OCI-LY7 (cell line): Measurements from ENCODE around the gene CEP152. TPM values are rescaled to one million over a fixed set of nuclear protein-coding genes. Genes with fewer than 3 reads are reported as not detected.

Experiments
- BruUV-seq: library from RNA; stranded (reverse); fragments of 400-500 nt; replicated peaks from 2 replicates; lab custom pipeline; 2021; lab: Mats Ljungman, UMichigan
- CTCF ChIA-PET: fragments of 300-600 bp; sonication (Branson Sonifier 250); formaldehyde crosslinking; loops from one replicate; lab custom pipeline; 2022; ENCODE audit warnings: antibody characterized with exemption; ENCODE audit not compliant: unreplicated experiment; lab: Charles Lee
- POLR2A ChIA-PET: fragments of 300-600 bp; sonication (Branson Sonifier 250); formaldehyde crosslinking; loops from one replicate; lab custom pipeline; 2022; ENCODE audit warnings: antibody characterized with exemption; lab: Charles Lee
- DNase-seq: peaks from one replicate; pipeline ENCODE4 v3.0.0-alpha.2; 2015; ENCODE audit warnings: low spot score
- H2AFZ ChIP-seq: fragments of 200-600 bp; sonication (generic), shearing (Covaris generic); 2 replicates; pipeline ENCODE4 v1.6.1; 2014; ENCODE audit warnings: mild to moderate bottlenecking, antibody characterized with exemption, low read length, moderate library complexity
- H3K27ac ChIP-seq: fragments of 200-600 bp; sonication (generic); 2 replicates; pipeline ENCODE4 v1.5.1; 2014; ENCODE audit warnings: mixed run types, low read depth, mild to moderate bottlenecking, moderate library complexity, low read length, inconsistent platforms; ENCODE audit not compliant: poor library complexity, severe bottlenecking
- H3K36me3 ChIP-seq: fragments of 200-600 bp; sonication (generic); 2 replicates; pipeline ENCODE4 v1.6.1; 2014; ENCODE audit warnings: mild to moderate bottlenecking, antibody characterized with exemption, low read length, moderate library complexity, mixed read lengths; ENCODE audit not compliant: insufficient read depth
- H3K4me1 ChIP-seq: fragments of 200-600 bp; sonication (generic); 2 replicates; pipeline ENCODE4 v1.5.1; 2014; ENCODE audit warnings: mild to moderate bottlenecking, low read length; ENCODE audit not compliant: insufficient read depth, poor library complexity, severe bottlenecking
- H3K4me2 ChIP-seq: fragments of 200-600 bp; sonication (generic); 2 replicates; pipeline ENCODE4 v1.6.1; 2014; ENCODE audit warnings: mild to moderate bottlenecking, low read length
- H3K4me3 ChIP-seq: fragments of 200-600 bp; sonication (generic); 2 replicates; pipeline ENCODE4 v1.5.1; 2014; ENCODE audit warnings: mild to moderate bottlenecking, low read depth, low read length; ENCODE audit not compliant: poor library complexity, severe bottlenecking
- H3K79me2 ChIP-seq: fragments of 200-600 bp; sonication (generic); 2 replicates; pipeline ENCODE4 v1.6.1; 2016; ENCODE audit warnings: low read depth, mild to moderate bottlenecking, low read length, moderate library complexity, mixed read lengths; ENCODE audit not compliant: insufficient read depth
- H3K9me2 ChIP-seq: fragments of 200-600 bp; sonication (generic); 2 replicates; pipeline ENCODE4 v1.6.1; 2016; ENCODE audit warnings: mild to moderate bottlenecking, low read length, mixed read lengths; ENCODE audit not compliant: insufficient read depth
- H3K9me3 ChIP-seq: fragments of 200-600 bp; sonication (generic); 2 replicates; pipeline ENCODE4 v1.6.1; 2014; ENCODE audit warnings: mild to moderate bottlenecking, mixed run types, low read length, mixed read lengths
- H4K20me1 ChIP-seq: fragments of 200-600 bp; sonication (generic); 2 replicates; pipeline ENCODE4 v1.6.1; 2014; ENCODE audit warnings: mild to moderate bottlenecking, antibody characterized with exemption, low read length, moderate library complexity, mixed read lengths; ENCODE audit not compliant: insufficient read depth
- CTCF ChIP-seq: fragments of 200-600 bp; sonication (generic); conservative IDR thresholded peaks from 2 replicates; pipeline ENCODE4 v1.5.1; 2014; ENCODE audit warnings: mild to moderate bottlenecking, antibody characterized with exemption, low read length, moderate library complexity, mixed read lengths
- EZH2phosphoT487 ChIP-seq: fragments of 200-600 bp; sonication (generic); IDR thresholded peaks from 2 replicates; pipeline ENCODE4 v1.6.1; 2018; ENCODE audit warnings: low read depth, borderline replicate concordance, mild to moderate bottlenecking, mixed run types, antibody characterized with exemption, low read length, moderate library complexity, mixed read lengths
- intact Hi-C: fragments of 100-400 bp; cut with micrococcal nuclease; formaldehyde crosslinking; loops from one replicate; pipeline ENCODE4 v1.10.0; 2022; ENCODE audit not compliant: unreplicated experiment
- total RNA-seq, 2 experiments: library from RNA; depleted of rRNA in 1 of 2; stranded (reverse); fragments of >200 nt in 1 of 2; shearing (Covaris generic) in 1 of 2; gene quantifications; 2 replicates each; pipeline ENCODE4 v1.2.3, GENCODE V29; 2014 to 2022

Gene CEP152
- total RNA-seq, 2 experiments from 2014 or later, result 37.6 to 44.9 TPM

- H2AFZ ChIP-seq, result no peak overlapping the region
- intact Hi-C loops, result no loop called here
- DNase-seq, result no peak
Observed at GRCh38 chr15:48777645-48778330, 33.1 kb downstream of the CEP152 start.

GRCh38 chr15:48775546-48775945 lies 35.3 kb downstream of the CEP152 start:
- DNase-seq, result no peak
- Histone ChIP-seq H3K9me2 (no peaks in the 10 kb centered on the region), H3K4me1 (no peaks in the 10 kb centered on the region), H3K36me3 (peaks cover 88% of the 10 kb centered on the region), H4K20me1 (no peaks in the 10 kb centered on the region), H2AFZ (no peak overlapping the region), H3K4me3 (no peak overlapping the region), H3K79me2 (no peaks in the 10 kb centered on the region), H3K9me3 (peaks cover 9% of the 10 kb centered on the region; the same call in 1 of the 2 replicates), H3K27ac (no peak overlapping the region), H3K4me2 (no peak overlapping the region)
- BruUV-seq, result no TSS peak
- POLR2A ChIA-PET, result interaction anchor here (0.7 to 1.9 kb wide), 4 partner anchors 9 to 106 kb away, joined by 3 to 5 read pairs (median 3); no protein-coding TSS in a partner anchor
- intact Hi-C loops, result no loop called here
- CTCF ChIA-PET, result no interaction called here
- no peak for TF ChIP-seq EZH2phosphoT487
- TF ChIP-seq CTCF, result no peak

More at GRCh38 chr15:48777645-48778330, 33.1 kb downstream of the CEP152 start:
- ChIA-PET CTCF (interaction anchor here (0.6 kb wide), 1 partner anchor 12 kb away, joined by 3 read pairs; no protein-coding TSS in a partner anchor), POLR2A (interaction anchor here (0.6 kb wide), 2 partner anchors 11 to 55 kb away, joined by 4 read pairs; no protein-coding TSS in a partner anchor)
- H3K79me2 ChIP-seq, result no peaks in the 10 kb centered on the region
- H3K4me2 ChIP-seq, result no peak overlapping the region
- H4K20me1 ChIP-seq, result no peaks in the 10 kb centered on the region
- no peaks in the 10 kb centered on the region for H3K4me1 ChIP-seq
- peaks cover 9% of the 10 kb centered on the region; the same call in 1 of the 2 replicates for H3K9me3 ChIP-seq
- H3K9me2 ChIP-seq, result no peaks in the 10 kb centered on the region
- no peak overlapping the region for H3K27ac ChIP-seq
- H3K4me3 ChIP-seq, result no peak overlapping the region
- no peak for TF ChIP-seq EZH2phosphoT487
- TF ChIP-seq CTCF, result no peak
- BruUV-seq, result no TSS peak
- peaks cover 88% of the 10 kb centered on the region for H3K36me3 ChIP-seq

GRCh38 chr15:48774484-48774883 lies 36.4 kb downstream of the CEP152 start:
- no peaks in the 10 kb centered on the region for H3K79me2 ChIP-seq

More at GRCh38 chr15:48774484-48774883, 36.4 kb downstream of the CEP152 start:
- Histone ChIP-seq H3K36me3 (peaks cover 88% of the 10 kb centered on the region), H3K4me2 (no peak overlapping the region), H2AFZ (no peak overlapping the region), H3K4me1 (no peaks in the 10 kb centered on the region), H4K20me1 (no peaks in the 10 kb centered on the region), H3K9me2 (no peaks in the 10 kb centered on the region), H3K27ac (no peak overlapping the region), H3K4me3 (no peak overlapping the region), H3K9me3 (peaks cover 9% of the 10 kb centered on the region; the same call in 1 of the 2 replicates)
- TF ChIP-seq EZH2phosphoT487, result no peak
- no peak for TF ChIP-seq CTCF
- no TSS peak for BruUV-seq
- CTCF ChIA-PET, result no interaction called here
- DNase-seq, result no peak
- intact Hi-C loops, result no loop called here
- POLR2A ChIA-PET, result interaction anchor here (1.9 kb wide), 1 partner anchor 8 kb away, joined by 5 read pairs; no protein-coding TSS in a partner anchor
